GM12878 (cell line): ENCODE results near the gene CCDC68.

Experiments
- CEBPZ ChIP-seq: fragments of 150-350 bp; IDR thresholded peaks from 2 replicates; pipeline ENCODE4 v1.6.1; 2016; ENCODE audit warnings: low read depth, low read length
- CHD1 ChIP-seq: IDR thresholded peaks from 2 replicates; pipeline ENCODE4 v1.6.1; 2012; ENCODE audit warnings: low read depth, low read length, improper control_type of control experiment
- CHD4 ChIP-seq: fragments of 200-600 bp; sonication (generic); IDR thresholded peaks from 2 replicates; pipeline ENCODE4 v1.6.1; 2016; ENCODE audit warnings: mild to moderate bottlenecking
- POLR2AphosphoS2 ChIP-seq: IDR thresholded peaks from 2 replicates; pipeline ENCODE4 v1.6.1; 2011; ENCODE audit warnings: low read depth, mild to moderate bottlenecking, low read length, improper control_type of control experiment, moderate library complexity
- RBBP5 ChIP-seq: fragments of 200-600 bp; sonication (generic); conservative IDR thresholded peaks from 2 replicates; pipeline ENCODE4 v1.6.1; 2016
- ZNF687 ChIP-seq: fragments of 450-650 bp; IDR thresholded peaks from 2 replicates; pipeline ENCODE4 v1.6.1; 2017; ENCODE audit warnings: mild to moderate bottlenecking, moderate library complexity

GRCh38 chr18:54957996-54958395 lies 1.3 kb downstream of the CCDC68 start:
- no peak for TF ChIP-seq CHD4
- no peak for TF ChIP-seq RBBP5
- TF ChIP-seq ZNF687, result no peak
- TF ChIP-seq CHD1, result no peak
- TF ChIP-seq CEBPZ, result no peak
- no peak for TF ChIP-seq POLR2AphosphoS2
